IMR-90 (cell line): ENCODE results near the gene RAPGEF1. TPM values are rescaled to one million over a fixed set of nuclear protein-coding genes. Genes with fewer than 3 reads are reported as not detected.

Source experiments
- ATAC-seq: fragments of 200-7000 bp; cut with Tn5 transposase; 2 replicates; pipeline ENCODE4 v1.9.1; 2020; ENCODE audit warnings: low read depth, mild to moderate bottlenecking, moderate library complexity
- BruUV-seq: library from RNA; stranded (reverse); fragments of 400-500 nt; replicated peaks from 2 replicates; lab custom pipeline; 2021; lab: Mats Ljungman, UMichigan
- CTCF ChIA-PET: fragments of 300-600 bp; formaldehyde crosslinking; extraction: SDS; loops from one replicate; lab custom pipeline; 2021; ENCODE audit warnings: antibody characterized with exemption; lab: Yijun Ruan, JAX
- POLR2A ChIA-PET: fragments of 300-600 bp; sonication (Branson Sonifier 250); formaldehyde crosslinking; loops from one replicate; lab custom pipeline; 2022; ENCODE audit warnings: antibody characterized with exemption; ENCODE audit not compliant: unreplicated experiment; lab: Charles Lee
- DNase-seq: peaks from one replicate; pipeline ENCODE4 v3.0.0; 2013
- H2AFZ ChIP-seq: replicated peaks from 2 replicates; pipeline ENCODE3; 2013; ENCODE audit warnings: low read length, mild to moderate bottlenecking; ENCODE audit not compliant: poor library complexity
- H2AK5ac ChIP-seq: 2 replicates; pipeline ENCODE4 v1.6.1; 2013; ENCODE audit warnings: low read depth, low read length, inconsistent platforms
- H2AK9ac ChIP-seq: replicated peaks from 2 replicates; pipeline ENCODE3; 2013; ENCODE audit warnings: mild to moderate bottlenecking, low read depth, low read length, moderate library complexity; ENCODE audit not compliant: poor library complexity
- H2BK120ac ChIP-seq: 2 replicates; pipeline ENCODE4 v1.6.1; 2013; ENCODE audit warnings: low read depth, low read length, inconsistent platforms
- H2BK15ac ChIP-seq: 3 replicates; pipeline ENCODE4 v1.6.1; 2013; ENCODE audit warnings: low read depth, low read length, inconsistent platforms
- H2BK20ac ChIP-seq: 2 replicates; pipeline ENCODE4 v1.6.1; 2013; ENCODE audit warnings: low read depth, mild to moderate bottlenecking, inconsistent platforms, low read length, moderate library complexity
- H2BK5ac ChIP-seq: 2 replicates; pipeline ENCODE4 v1.6.1; 2013; ENCODE audit warnings: mild to moderate bottlenecking, low read depth, low read length, inconsistent platforms; ENCODE audit not compliant: poor library complexity, severe bottlenecking
- H3K14ac ChIP-seq: replicated peaks from 2 replicates; pipeline ENCODE4 v1.6.1; 2013; ENCODE audit warnings: low read depth, low read length, inconsistent platforms
- H3K18ac ChIP-seq: 2 replicates; pipeline ENCODE4 v1.6.1; 2013; ENCODE audit warnings: low read depth, low read length, control low read depth
- H3K23ac ChIP-seq: 2 replicates; pipeline ENCODE4 v1.6.1; 2013; ENCODE audit warnings: low read depth, low read length, inconsistent platforms
- H3K27ac ChIP-seq: 2 replicates; pipeline ENCODE4 v1.5.1; 2013; ENCODE audit warnings: mild to moderate bottlenecking, control low read depth, low read length; ENCODE audit not compliant: insufficient read depth
- H3K27me3 ChIP-seq: 2 replicates; pipeline ENCODE4 v1.6.1; 2013; ENCODE audit warnings: low read length; ENCODE audit not compliant: control insufficient read depth, insufficient read depth
- H3K36me3 ChIP-seq: 2 replicates; pipeline ENCODE4 v1.6.1; 2013; ENCODE audit warnings: low read length, mixed read lengths; ENCODE audit not compliant: control insufficient read depth, insufficient read depth
- H3K4ac ChIP-seq: 2 replicates; pipeline ENCODE4 v1.6.1; 2013; ENCODE audit warnings: low read depth, low read length, inconsistent platforms
- H3K4me1 ChIP-seq: 2 replicates; pipeline ENCODE4 v1.6.1; 2013; ENCODE audit warnings: low read length, mixed read lengths; ENCODE audit not compliant: control insufficient read depth, insufficient read depth
- H3K4me2 ChIP-seq: 2 replicates; pipeline ENCODE4 v1.6.1; 2013; ENCODE audit warnings: low read depth, mild to moderate bottlenecking, control low read depth, low read length, moderate library complexity
- H3K4me3 ChIP-seq: 2 replicates; pipeline ENCODE4 v1.5.1; 2013; ENCODE audit warnings: low read depth, mild to moderate bottlenecking, control low read depth, low read length, moderate library complexity; ENCODE audit not compliant: insufficient read depth
- H3K56ac ChIP-seq: 2 replicates; pipeline ENCODE4 v1.6.1; 2013; ENCODE audit warnings: low read length, inconsistent platforms; ENCODE audit not compliant: insufficient read depth; ENCODE audit errors: extremely low read depth
- H3K79me1 ChIP-seq, 2 experiments: 2 replicates each; pipeline ENCODE4 v1.6.1; 2013; ENCODE audit warnings: low read length in 2 of 2, inconsistent platforms in 1 of 2, low read depth in 1 of 2
- H3K9ac ChIP-seq: 2 replicates; pipeline ENCODE4 v1.6.1; 2013; ENCODE audit warnings: low read depth, low read length, control low read depth
- H3K9me1 ChIP-seq: 2 replicates; pipeline ENCODE4 v1.6.1; 2013; ENCODE audit warnings: low read length, inconsistent platforms; ENCODE audit not compliant: insufficient read depth
- H3K9me3 ChIP-seq: 2 replicates; pipeline ENCODE4 v1.6.1; 2013; ENCODE audit warnings: low read length; ENCODE audit not compliant: control insufficient read depth, insufficient read depth
- H4K20me1 ChIP-seq: 2 replicates; pipeline ENCODE4 v1.6.1; 2013; ENCODE audit warnings: low read length, inconsistent platforms; ENCODE audit not compliant: insufficient read depth
- H4K5ac ChIP-seq: 2 replicates; pipeline ENCODE4 v1.6.1; 2013; ENCODE audit warnings: mild to moderate bottlenecking, low read depth, low read length, control low read depth
- H4K8ac ChIP-seq, 2 experiments: 2 replicates each; pipeline ENCODE4 v1.6.1; 2013; ENCODE audit warnings: low read depth in 2 of 2, low read length in 2 of 2, control low read depth in 1 of 2, inconsistent platforms in 1 of 2
- H4K91ac ChIP-seq: 2 replicates; pipeline ENCODE4 v1.6.1; 2013; ENCODE audit warnings: low read depth, low read length, inconsistent platforms; ENCODE audit not compliant: insufficient read depth
- BHLHE40 ChIP-seq: fragments of 150-350 bp; IDR thresholded peaks from 2 replicates; pipeline ENCODE4 v1.6.1; 2016; ENCODE audit warnings: mild to moderate bottlenecking, low read depth, low read length
- CHD1 ChIP-seq: IDR thresholded peaks from 2 replicates; pipeline ENCODE4 v1.6.1; 2012; ENCODE audit warnings: low read depth, low read length, improper control_type of control experiment
- FOS ChIP-seq: fragments of 150-350 bp; IDR thresholded peaks from 2 replicates; pipeline ENCODE4 v1.6.1; 2016; ENCODE audit warnings: low read depth, low read length
- MAFK ChIP-seq: IDR thresholded peaks from 2 replicates; pipeline ENCODE4 v1.6.1; 2012; ENCODE audit warnings: low read depth, low read length, improper control_type of control experiment
- POLR2A ChIP-seq: IDR thresholded peaks from 2 replicates; pipeline ENCODE4 v1.6.1; 2012; ENCODE audit warnings: mild to moderate bottlenecking, low read depth, low read length
- RAD21 ChIP-seq: IDR thresholded peaks from 2 replicates; pipeline ENCODE4 v1.6.1; 2012; ENCODE audit warnings: low read length, improper control_type of control experiment
- RFX5 ChIP-seq: IDR thresholded peaks from 2 replicates; pipeline ENCODE4 v1.8.0; 2012; ENCODE audit warnings: low read depth, mild to moderate bottlenecking, low read length, moderate library complexity
- SMC3 ChIP-seq: fragments of 150-350 bp; IDR thresholded peaks from 2 replicates; pipeline ENCODE4 v1.6.1; 2016; ENCODE audit warnings: low read depth, mild to moderate bottlenecking, antibody characterized with exemption, low read length, moderate library complexity
- WGBS, 2 experiments: methylation state at CpG; one replicate each; pipeline versions ENCODE4 v1.1.5 to v1.1.7; 2013; ENCODE audit warnings: missing lambda C conversion rate in 2 of 2; ENCODE audit not compliant: insufficient read length in 1 of 2; ENCODE audit errors: extremely low coverage in 2 of 2; 5-methylcytosine and 5-hydroxymethylcytosine counted together
- dilution Hi-C: fragments of 300-500 bp; cut with HindIII; formaldehyde crosslinking; loops from one replicate; pipeline ENCODE4 v1.14.3; 2018; ENCODE audit warnings: low sequenced_read_pairs; ENCODE audit not compliant: unreplicated experiment
- in situ Hi-C: fragments of 300-500 bp; cut with MboI; formaldehyde crosslinking; loops from 3 replicates; pipeline ENCODE4 v1.14.3; 2019; ENCODE audit warnings: low sequenced_read_pairs, inconsistent platforms, mixed read lengths
- intact Hi-C: fragments of 100-400 bp; cut with micrococcal nuclease; formaldehyde crosslinking; loops from 2 replicates; pipeline ENCODE4 v1.10.0; 2022
- polyA plus RNA-seq, 3 experiments: library from polyadenylated mRNA; depleted of rRNA; stranded (reverse); fragments of >200 nt; gene quantifications; 2 replicates each; pipeline ENCODE4 v1.2.3, GENCODE V29; 2012; ENCODE audit warnings: low replicate concordance in 1 of 3
- total RNA-seq: library from RNA; depleted of rRNA; stranded (reverse); fragments of >200 nt; gene quantifications from 2 replicates; pipeline ENCODE4 v1.2.3, GENCODE V29; 2012
- TF ChIP-seq, protein P1 (sequence below): fragments of 150-350 bp; IDR thresholded peaks from 2 replicates; pipeline ENCODE4 v1.6.1; 2016; ENCODE audit warnings: low read depth, mild to moderate bottlenecking, low read length, moderate library complexity, borderline replicate concordance
- TF ChIP-seq, protein P2 (sequence below): conservative IDR thresholded peaks from 2 replicates; pipeline ENCODE4 v1.5.1; 2012; ENCODE audit warnings: mild to moderate bottlenecking, low read depth, low read length, improper control_type of control experiment
- TF ChIP-seq, protein P3 (sequence below): fragments of 150-350 bp; IDR thresholded peaks from 2 replicates; pipeline ENCODE4 v1.6.1; 2017; ENCODE audit warnings: mild to moderate bottlenecking, antibody characterized with exemption, low read length, low read depth

The RAPGEF1 gene
- total and polyA plus RNA-seq, 2 of the 4 experiments (the other 2 are of a cell fraction): 13.1 to 22.3 TPM

DNA sequence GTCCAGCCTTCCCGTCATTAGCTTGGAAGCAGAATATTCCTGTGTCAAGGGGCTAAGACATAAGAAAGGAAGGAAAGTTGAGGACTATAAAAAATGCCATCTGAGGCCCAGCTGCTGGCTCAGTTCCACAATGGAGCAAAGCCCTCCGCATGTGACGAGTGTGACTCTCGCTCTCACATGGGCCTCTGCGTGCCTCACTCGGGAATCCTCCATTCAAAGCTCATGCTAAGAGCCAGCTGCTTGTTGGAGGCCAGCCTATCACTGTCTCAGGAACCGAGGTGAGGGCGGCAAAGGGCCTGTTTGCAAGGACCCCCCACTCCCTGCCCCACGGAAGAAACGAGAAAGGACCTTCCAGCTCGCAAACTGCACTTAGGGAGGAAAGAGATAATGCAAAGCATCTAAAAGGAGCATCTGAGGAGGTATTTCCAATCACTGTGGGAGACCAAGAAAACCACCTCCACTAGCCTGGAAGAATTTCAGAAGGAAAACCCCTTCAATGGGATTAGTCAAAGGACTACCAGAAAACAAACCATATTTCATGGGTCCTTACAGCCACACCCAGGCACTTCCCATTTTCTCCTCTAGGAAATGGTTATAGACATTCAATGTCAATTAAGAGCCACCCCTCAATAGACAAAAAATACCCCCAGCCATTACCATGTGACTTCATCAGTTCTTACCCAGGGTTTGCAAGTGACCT is 99.3 kb downstream of the RAPGEF1 start:
- H3K9ac ChIP-seq: no peak overlapping the region
- H3K4me3 ChIP-seq: no peak overlapping the region
- no peak overlapping the region for H3K23ac ChIP-seq
- ATAC-seq (no peak), DNase-seq (no peak)
- H3K79me1 ChIP-seq: peaks cover 7 to 39% of the 10 kb centered on the region in 2 experiments; a peak in 3 of 4 replicates
- 0 out of 2 replicates have a peak overlapping the region, but pooled peaks have one; percentile 14 for H3K18ac ChIP-seq
- no peak overlapping the region for H2AK5ac ChIP-seq
- no peak overlapping the region for H4K5ac ChIP-seq
- H3K56ac ChIP-seq: no peak overlapping the region
- H3K4me1 ChIP-seq: peaks cover 14% of the 10 kb centered on the region
- H3K4ac ChIP-seq: 0 out of 2 replicates have a peak overlapping the region, but pooled peaks have one; percentile 1
- in situ Hi-C loops (no loop called here), dilution Hi-C loops (no loop called here), intact Hi-C loops (no loop called here)
- TF ChIP-seq RFX5 (no peak), BHLHE40 (no peak), MAFK (no peak), RAD21 (no peak), FOS (no peak), SMC3 (no peak), POLR2A (no peak), CHD1 (no peak)
- TF ChIP-seq, protein P1, sequence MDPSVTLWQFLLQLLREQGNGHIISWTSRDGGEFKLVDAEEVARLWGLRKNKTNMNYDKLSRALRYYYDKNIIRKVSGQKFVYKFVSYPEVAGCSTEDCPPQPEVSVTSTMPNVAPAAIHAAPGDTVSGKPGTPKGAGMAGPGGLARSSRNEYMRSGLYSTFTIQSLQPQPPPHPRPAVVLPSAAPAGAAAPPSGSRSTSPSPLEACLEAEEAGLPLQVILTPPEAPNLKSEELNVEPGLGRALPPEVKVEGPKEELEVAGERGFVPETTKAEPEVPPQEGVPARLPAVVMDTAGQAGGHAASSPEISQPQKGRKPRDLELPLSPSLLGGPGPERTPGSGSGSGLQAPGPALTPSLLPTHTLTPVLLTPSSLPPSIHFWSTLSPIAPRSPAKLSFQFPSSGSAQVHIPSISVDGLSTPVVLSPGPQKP: no peak
- TF ChIP-seq, protein P2, sequence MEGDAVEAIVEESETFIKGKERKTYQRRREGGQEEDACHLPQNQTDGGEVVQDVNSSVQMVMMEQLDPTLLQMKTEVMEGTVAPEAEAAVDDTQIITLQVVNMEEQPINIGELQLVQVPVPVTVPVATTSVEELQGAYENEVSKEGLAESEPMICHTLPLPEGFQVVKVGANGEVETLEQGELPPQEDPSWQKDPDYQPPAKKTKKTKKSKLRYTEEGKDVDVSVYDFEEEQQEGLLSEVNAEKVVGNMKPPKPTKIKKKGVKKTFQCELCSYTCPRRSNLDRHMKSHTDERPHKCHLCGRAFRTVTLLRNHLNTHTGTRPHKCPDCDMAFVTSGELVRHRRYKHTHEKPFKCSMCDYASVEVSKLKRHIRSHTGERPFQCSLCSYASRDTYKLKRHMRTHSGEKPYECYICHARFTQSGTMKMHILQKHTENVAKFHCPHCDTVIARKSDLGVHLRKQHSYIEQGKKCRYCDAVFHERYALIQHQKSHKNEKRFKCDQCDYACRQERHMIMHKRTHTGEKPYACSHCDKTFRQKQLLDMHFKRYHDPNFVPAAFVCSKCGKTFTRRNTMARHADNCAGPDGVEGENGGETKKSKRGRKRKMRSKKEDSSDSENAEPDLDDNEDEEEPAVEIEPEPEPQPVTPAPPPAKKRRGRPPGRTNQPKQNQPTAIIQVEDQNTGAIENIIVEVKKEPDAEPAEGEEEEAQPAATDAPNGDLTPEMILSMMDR: no peak
- TF ChIP-seq, protein P3, sequence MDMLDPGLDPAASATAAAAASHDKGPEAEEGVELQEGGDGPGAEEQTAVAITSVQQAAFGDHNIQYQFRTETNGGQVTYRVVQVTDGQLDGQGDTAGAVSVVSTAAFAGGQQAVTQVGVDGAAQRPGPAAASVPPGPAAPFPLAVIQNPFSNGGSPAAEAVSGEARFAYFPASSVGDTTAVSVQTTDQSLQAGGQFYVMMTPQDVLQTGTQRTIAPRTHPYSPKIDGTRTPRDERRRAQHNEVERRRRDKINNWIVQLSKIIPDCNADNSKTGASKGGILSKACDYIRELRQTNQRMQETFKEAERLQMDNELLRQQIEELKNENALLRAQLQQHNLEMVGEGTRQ: no peak
- no peaks in the 10 kb centered on the region for H3K27me3 ChIP-seq
- H3K14ac ChIP-seq: no peak overlapping the region
- H3K27ac ChIP-seq: no peak overlapping the region
- peaks cover 13% of the 10 kb centered on the region for H3K9me1 ChIP-seq
- H3K4me2 ChIP-seq: no peak overlapping the region
- H3K36me3 ChIP-seq: peaks cover 13% of the 10 kb centered on the region
- H2AFZ ChIP-seq: no peak overlapping the region
- ChIA-PET CTCF (no interaction called here), POLR2A (no interaction called here)
- H3K9me3 ChIP-seq: no peaks in the 10 kb centered on the region
- H2AK9ac ChIP-seq: peak overlapping the region; percentile 20
- 100% methylated on average over 3 of the region's 11 CpGs; no CpG with 5 or more reads in 1 of the 2 experiments for WGBS, 2 experiments
- no peak overlapping the region for H2BK20ac ChIP-seq
- H4K8ac ChIP-seq: no peak overlapping the region
- H2BK15ac ChIP-seq: no peak overlapping the region; the same call in 2 of the 3 replicates
- H2BK120ac ChIP-seq: no peak overlapping the region
- no peaks in the 10 kb centered on the region for H4K20me1 ChIP-seq
- no peak overlapping the region for H4K91ac ChIP-seq
- BruUV-seq: no TSS peak
- no peak overlapping the region for H2BK5ac ChIP-seq
